K562 (cell line): Measurements from ENCODE around the gene MYLK4. TPM values are rescaled to one million over a fixed set of nuclear protein-coding genes. Genes with fewer than 3 reads are reported as not detected.

Source experiments
- ATF4 ChIP-seq: fragments of 450-650 bp; formaldehyde crosslinking; IDR thresholded peaks from 2 replicates; pipeline ENCODE4 v1.4.0; 2022; ENCODE audit warnings: mild to moderate bottlenecking, moderate library complexity
- ATF7 ChIP-seq: fragments of 450-650 bp; IDR thresholded peaks from 2 replicates; pipeline ENCODE4 v1.7.1; 2014; ENCODE audit warnings: mild to moderate bottlenecking, moderate library complexity
- BCOR ChIP-seq: fragments of 450-650 bp; IDR thresholded peaks from 2 replicates; pipeline ENCODE4 v1.6.1; 2016
- CBX2 ChIP-seq: fragments of 200-600 bp; sonication (generic); IDR thresholded peaks from one replicate; pipeline ENCODE4 v1.6.1; 2012; ENCODE audit warnings: mild to moderate bottlenecking, low read length, inconsistent platforms; ENCODE audit not compliant: insufficient read depth, poor library complexity, severe bottlenecking
- CBX5 ChIP-seq: IDR thresholded peaks from 2 replicates; pipeline ENCODE4 v1.6.1; 2014; ENCODE audit warnings: low read depth, borderline replicate concordance
- COPS2 ChIP-seq: fragments of 450-650 bp; conservative IDR thresholded peaks from 2 replicates; pipeline ENCODE4 v1.6.1; 2016; ENCODE audit warnings: mild to moderate bottlenecking, moderate library complexity
- ETV5 ChIP-seq: sonication (generic); formaldehyde crosslinking; IDR thresholded peaks from 2 replicates; pipeline ENCODE4 v1.4.0; 2020; ENCODE audit warnings: low read depth, mild to moderate bottlenecking, missing genetic modification reagents
- HNRNPUL1 ChIP-seq: fragments of 200-400 bp; formaldehyde crosslinking; IDR thresholded peaks from 2 replicates; pipeline ENCODE4 v1.6.1; 2017; ENCODE audit warnings: low read length
- KDM2B ChIP-seq: fragments of 250-450 bp; sonication (Bioruptor Pico); IDR thresholded peaks from 2 replicates; pipeline ENCODE4 v1.8.0; 2021; ENCODE audit warnings: mild to moderate bottlenecking, moderate library complexity
- KLF10 ChIP-seq: fragments of 250-450 bp; sonication (Bioruptor Pico); IDR thresholded peaks from 2 replicates; pipeline ENCODE4 v1.6.1; 2021; ENCODE audit warnings: matching md5 sums
- NR2C1 ChIP-seq, 2 experiments: fragments of 450-650 bp; IDR thresholded peaks; 2 replicates each; pipeline ENCODE4 v1.6.1; 2017; ENCODE audit warnings: mild to moderate bottlenecking in 2 of 2, antibody characterized with exemption in 1 of 2, inconsistent platforms in 1 of 2, missing compliant biosample characterization in 1 of 2, missing genetic modification characterization in 1 of 2
- NRF1 ChIP-seq, 2 experiments: fragments of 450-650 bp; IDR thresholded peaks in 1 of 2; conservative IDR thresholded peaks in 1 of 2; 2 replicates each; pipeline ENCODE4 v1.6.1; 2014; ENCODE audit warnings: mild to moderate bottlenecking in 2 of 2
- PHF8 ChIP-seq: fragments of 200-600 bp; sonication (generic); IDR thresholded peaks from 2 replicates; pipeline ENCODE4 v1.6.1; 2012; ENCODE audit warnings: mixed run types, mild to moderate bottlenecking, inconsistent platforms, low read length, moderate library complexity, borderline replicate concordance
- PML ChIP-seq: IDR thresholded peaks from 2 replicates; pipeline ENCODE4 v1.6.1; 2012; ENCODE audit warnings: low read length, inconsistent platforms
- RBM25 ChIP-seq: fragments of 200-400 bp; formaldehyde crosslinking; IDR thresholded peaks from 2 replicates; pipeline ENCODE4 v1.6.1; 2018; ENCODE audit warnings: low read length, low read depth, moderate library complexity; ENCODE audit not compliant: severe bottlenecking
- UBTF ChIP-seq, 2 experiments: IDR thresholded peaks; 2 replicates each; pipeline ENCODE4 v1.6.1; 2012; ENCODE audit warnings: improper control_type of control experiment in 2 of 2, low read depth in 2 of 2, low read length in 2 of 2, borderline replicate concordance in 1 of 2
- ZNF354B ChIP-seq: fragments of 250-450 bp; sonication (Bioruptor Pico); IDR thresholded peaks from 2 replicates; pipeline ENCODE4 v1.4.0; 2020
- ZNF512 ChIP-seq: IDR thresholded peaks from 2 replicates; pipeline ENCODE4 v1.6.1; 2016; ENCODE audit warnings: missing genetic modification characterization, missing compliant biosample characterization
- ZNF707 ChIP-seq: fragments of 250-450 bp; sonication (Bioruptor Pico); conservative IDR thresholded peaks from 2 replicates; pipeline ENCODE4 v1.8.0; 2022; ENCODE audit warnings: inconsistent platforms, mild to moderate bottlenecking, moderate library complexity
- polyA plus RNA-seq, 8 experiments: library from polyadenylated mRNA; depleted of rRNA in 4 of 8; stranded (reverse) in 5 of 8; unstranded in 3 of 8; fragments of >200 nt; fragmentation: Nextera tagmentation in 2 of 8; fragmentation: Illumina TruSeq in 1 of 8; extraction: Ambion mirVana in 2 of 8; extraction: Trizol in 1 of 8; gene quantifications; 2 replicates each; pipeline versions ENCODE4 v1.2.1 to v1.2.3, GENCODE V29; 2011 to 2014; ENCODE audit warnings: inconsistent platforms in 1 of 8, missing spikeins in 1 of 8
- total RNA-seq, 7 experiments: library from RNA; depleted of rRNA in 6 of 7; stranded (reverse); fragments of >200 nt in 6 of 7; fragmentation: Illumina TruSeq in 2 of 7; extraction: Trizol in 2 of 7; gene quantifications; 2 replicates each; pipeline versions ENCODE4 v1.2.1 to v1.2.3, GENCODE V29; 2011 to 2021; ENCODE audit warnings: low replicate concordance in 1 of 7
- TF ChIP-seq, protein P1 (sequence below): sonication (generic); formaldehyde crosslinking; IDR thresholded peaks from 2 replicates; pipeline ENCODE4 v1.8.0; 2022; ENCODE audit warnings: missing genetic modification reagents, mild to moderate bottlenecking, moderate library complexity, borderline replicate concordance

The MYLK4 gene
- total and polyA plus RNA-seq, 9 of the 15 experiments (the other 6 are each of a cell fraction or from before 2014, with no cell fraction given) = 0.01 to 0.15 (median 0.06) TPM

DNA sequence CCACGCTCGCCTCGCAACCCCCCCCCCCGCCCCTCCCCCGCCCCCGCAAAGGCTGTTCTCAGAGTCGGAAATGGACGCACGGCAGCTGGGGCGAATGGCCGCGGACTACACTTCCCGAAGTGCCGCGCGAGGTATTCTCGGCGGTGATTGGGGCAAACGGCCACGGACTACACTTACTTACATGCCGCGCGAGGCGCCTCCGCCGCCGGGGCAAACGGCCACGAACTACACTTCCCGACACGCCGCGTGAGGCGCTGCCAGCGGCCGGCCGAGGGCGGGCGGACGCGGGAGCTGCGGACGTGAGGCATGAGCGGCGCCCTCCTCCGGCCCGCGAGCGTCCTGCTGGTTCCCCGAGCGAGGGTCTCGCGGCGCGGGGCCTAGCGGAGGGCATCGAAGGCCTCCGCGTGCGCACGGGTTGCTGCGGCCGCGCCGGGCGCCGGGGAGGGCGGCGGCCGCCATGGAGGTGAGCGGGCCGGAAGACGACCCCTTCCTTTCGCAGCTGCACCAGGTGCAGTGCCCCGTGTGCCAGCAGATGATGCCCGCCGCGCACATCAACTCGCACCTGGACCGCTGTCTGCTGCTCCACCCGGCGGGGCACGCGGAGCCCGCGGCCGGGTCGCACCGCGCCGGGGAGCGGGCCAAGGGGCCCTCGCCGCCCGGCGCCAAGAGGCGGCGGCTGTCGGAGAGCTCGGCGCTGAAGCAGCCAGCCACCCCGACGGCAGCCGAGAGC lies 14.6 kb upstream of the MYLK4 start, which contains the start of gene WRNIP1 (continued):
- TF ChIP-seq PHF8 = peak; percentile 77; the same call in 1 of the 2 replicates
- no peak for TF ChIP-seq ZNF707 (CRISPR knock-in tag)
- TF ChIP-seq ZNF512 (tag) = no peak
- peak; percentile 59; the same call in 1 of the 2 replicates for TF ChIP-seq ATF4 (CRISPR knock-in tag)
- TF ChIP-seq NRF1 (conservative IDR thresholded peaks at IDR 0.05 in 1 of 2, IDR thresholded peaks at IDR 0.05 in 1 of 2) = peak; percentile 45 to 64; a peak in 2 of 4 replicates
- TF ChIP-seq KLF10 (CRISPR knock-in tag) = no peak
- no peak for TF ChIP-seq ZNF354B (CRISPR knock-in tag)
- TF ChIP-seq PML = peak; percentile 26; the same call in 1 of the 2 replicates
- TF ChIP-seq, protein P1, sequence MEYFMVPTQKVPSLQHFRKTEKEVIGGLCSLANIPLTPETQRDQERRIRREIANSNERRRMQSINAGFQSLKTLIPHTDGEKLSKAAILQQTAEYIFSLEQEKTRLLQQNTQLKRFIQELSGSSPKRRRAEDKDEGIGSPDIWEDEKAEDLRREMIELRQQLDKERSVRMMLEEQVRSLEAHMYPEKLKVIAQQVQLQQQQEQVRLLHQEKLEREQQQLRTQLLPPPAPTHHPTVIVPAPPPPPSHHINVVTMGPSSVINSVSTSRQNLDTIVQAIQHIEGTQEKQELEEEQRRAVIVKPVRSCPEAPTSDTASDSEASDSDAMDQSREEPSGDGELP (CRISPR knock-in tag) = peak; percentile 93
- peak; percentile 68; the same call in 1 of the 2 replicates for TF ChIP-seq ETV5
- no peak for TF ChIP-seq COPS2
- TF ChIP-seq ATF7 = peak; percentile 82
- no peak for TF ChIP-seq CBX2
- TF ChIP-seq BCOR = no peak
- peak; percentile 60; the same call in 1 of the 2 replicates for TF ChIP-seq KDM2B
- peak; percentile 8 to 94; a peak in 3 of 4 replicates for TF ChIP-seq UBTF (IDR thresholded peaks at IDR 0.05; ENCODE audit: borderline replicate concordance in 1 of 2, low read depth in 2 of 2, low read length in 2 of 2)
- TF ChIP-seq RBM25 = peak; percentile 53
- TF ChIP-seq CBX5 = 0 out of 2 replicates have a peak, but pooled peaks have one; percentile 42
- TF ChIP-seq HNRNPUL1 = no peak
- peak; percentile 45; the same call in 1 of the 2 replicates for TF ChIP-seq NR2C1 (IDR thresholded peaks at IDR 0.05)
- peak; percentile 84 for TF ChIP-seq NR2C1 (tag; IDR thresholded peaks at IDR 0.05)
